ENCODE data around the gene COMMD6. TPM values are rescaled to one million over a fixed set of nuclear protein-coding genes. Genes with fewer than 3 reads are reported as not detected.

The COMMD6 gene
- polyA plus RNA-seq, 1 donor from 2014 or later = 301 TPM

DNA sequence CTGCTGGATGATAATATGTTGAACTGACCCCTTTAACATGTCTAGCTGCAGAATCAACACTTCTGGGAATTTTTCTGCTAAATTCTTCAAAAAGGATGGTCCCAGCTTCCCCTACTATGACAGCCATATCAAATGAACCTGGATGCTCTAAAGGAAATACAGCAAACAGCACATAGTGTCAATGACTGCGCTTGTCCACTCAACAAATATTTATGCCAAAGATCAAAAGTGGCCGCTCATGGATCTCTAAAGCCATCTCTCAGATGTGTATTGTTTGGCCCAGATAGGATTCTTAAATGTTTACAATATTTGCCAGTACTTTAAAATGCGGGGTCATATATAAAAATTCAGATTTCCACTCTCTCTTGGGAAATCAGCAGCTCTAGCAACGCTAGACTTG, 59.0 kb downstream of the COMMD6 start:
- Histone ChIP-seq H3K27me3 (ENCODE audit: insufficient read depth, low read depth, low read length) (peaks cover 14% of the 10 kb centered on the region), H3K27ac (ENCODE audit: low read length) (no peak overlapping the region), H4K20me1 (ENCODE audit: insufficient read depth) (no peaks in the 10 kb centered on the region), H3K9me3 (ENCODE audit: low read length) (no peaks in the 10 kb centered on the region), H3F3A (ENCODE audit: insufficient read depth, low read length, poor library complexity, severe bottlenecking) (no peaks in the 10 kb centered on the region), H3K36me3 (ENCODE audit: insufficient read depth, low read length) (no peaks in the 10 kb centered on the region), H3K4me2 (ENCODE audit: low read length) (no peak overlapping the region), H3K79me2 (replicated peaks; ENCODE audit: insufficient read depth, low read length) (no peaks in the 10 kb centered on the region), H3K9me2 (ENCODE audit: insufficient read depth, low read length) (no peaks in the 10 kb centered on the region), H3K9ac (ENCODE audit: low read length) (no peak overlapping the region), H3K4me3 (ENCODE audit: low read length) (no peak overlapping the region), H2AFZ (ENCODE audit: low read depth, low read length) (no peak overlapping the region)
- TF ChIP-seq, protein P1, sequence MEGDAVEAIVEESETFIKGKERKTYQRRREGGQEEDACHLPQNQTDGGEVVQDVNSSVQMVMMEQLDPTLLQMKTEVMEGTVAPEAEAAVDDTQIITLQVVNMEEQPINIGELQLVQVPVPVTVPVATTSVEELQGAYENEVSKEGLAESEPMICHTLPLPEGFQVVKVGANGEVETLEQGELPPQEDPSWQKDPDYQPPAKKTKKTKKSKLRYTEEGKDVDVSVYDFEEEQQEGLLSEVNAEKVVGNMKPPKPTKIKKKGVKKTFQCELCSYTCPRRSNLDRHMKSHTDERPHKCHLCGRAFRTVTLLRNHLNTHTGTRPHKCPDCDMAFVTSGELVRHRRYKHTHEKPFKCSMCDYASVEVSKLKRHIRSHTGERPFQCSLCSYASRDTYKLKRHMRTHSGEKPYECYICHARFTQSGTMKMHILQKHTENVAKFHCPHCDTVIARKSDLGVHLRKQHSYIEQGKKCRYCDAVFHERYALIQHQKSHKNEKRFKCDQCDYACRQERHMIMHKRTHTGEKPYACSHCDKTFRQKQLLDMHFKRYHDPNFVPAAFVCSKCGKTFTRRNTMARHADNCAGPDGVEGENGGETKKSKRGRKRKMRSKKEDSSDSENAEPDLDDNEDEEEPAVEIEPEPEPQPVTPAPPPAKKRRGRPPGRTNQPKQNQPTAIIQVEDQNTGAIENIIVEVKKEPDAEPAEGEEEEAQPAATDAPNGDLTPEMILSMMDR (IDR thresholded peaks at IDR 0.05; ENCODE audit: poor library complexity, severe bottlenecking) = no peak
- no peak for TF ChIP-seq EZH2 (IDR thresholded peaks at IDR 0.05; ENCODE audit: borderline replicate concordance, insufficient read depth, low read length, poor library complexity, severe bottlenecking)
- TF ChIP-seq, protein P2, sequence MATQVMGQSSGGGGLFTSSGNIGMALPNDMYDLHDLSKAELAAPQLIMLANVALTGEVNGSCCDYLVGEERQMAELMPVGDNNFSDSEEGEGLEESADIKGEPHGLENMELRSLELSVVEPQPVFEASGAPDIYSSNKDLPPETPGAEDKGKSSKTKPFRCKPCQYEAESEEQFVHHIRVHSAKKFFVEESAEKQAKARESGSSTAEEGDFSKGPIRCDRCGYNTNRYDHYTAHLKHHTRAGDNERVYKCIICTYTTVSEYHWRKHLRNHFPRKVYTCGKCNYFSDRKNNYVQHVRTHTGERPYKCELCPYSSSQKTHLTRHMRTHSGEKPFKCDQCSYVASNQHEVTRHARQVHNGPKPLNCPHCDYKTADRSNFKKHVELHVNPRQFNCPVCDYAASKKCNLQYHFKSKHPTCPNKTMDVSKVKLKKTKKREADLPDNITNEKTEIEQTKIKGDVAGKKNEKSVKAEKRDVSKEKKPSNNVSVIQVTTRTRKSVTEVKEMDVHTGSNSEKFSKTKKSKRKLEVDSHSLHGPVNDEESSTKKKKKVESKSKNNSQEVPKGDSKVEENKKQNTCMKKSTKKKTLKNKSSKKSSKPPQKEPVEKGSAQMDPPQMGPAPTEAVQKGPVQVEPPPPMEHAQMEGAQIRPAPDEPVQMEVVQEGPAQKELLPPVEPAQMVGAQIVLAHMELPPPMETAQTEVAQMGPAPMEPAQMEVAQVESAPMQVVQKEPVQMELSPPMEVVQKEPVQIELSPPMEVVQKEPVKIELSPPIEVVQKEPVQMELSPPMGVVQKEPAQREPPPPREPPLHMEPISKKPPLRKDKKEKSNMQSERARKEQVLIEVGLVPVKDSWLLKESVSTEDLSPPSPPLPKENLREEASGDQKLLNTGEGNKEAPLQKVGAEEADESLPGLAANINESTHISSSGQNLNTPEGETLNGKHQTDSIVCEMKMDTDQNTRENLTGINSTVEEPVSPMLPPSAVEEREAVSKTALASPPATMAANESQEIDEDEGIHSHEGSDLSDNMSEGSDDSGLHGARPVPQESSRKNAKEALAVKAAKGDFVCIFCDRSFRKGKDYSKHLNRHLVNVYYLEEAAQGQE (IDR thresholded peaks at IDR 0.05; ENCODE audit: borderline replicate concordance) = no peak

Other genes starting within 250 kb of the COMMD6 start
- 2.9 and 3.9 TPM in 2 replicates for gene TBC1D4, start 55.7 kb downstream of the COMMD6 start, polyA plus RNA-seq
- gene UCHL3, start 11.9 kb upstream of the COMMD6 start, polyA plus RNA-seq = 46.0 and 47.1 TPM in 2 replicates
- 9.1 and 14.2 TPM in 2 replicates for gene LMO7, start 98.5 kb upstream of the COMMD6 start, polyA plus RNA-seq

Data from neural cell (in vitro differentiated cells).